Dedifferentiated amniotic fluid mesenchymal stem cell (primary cell): ENCODE data around the gene LAIR2.

ENCODE experiments used
- DNase-seq: peaks from one replicate; pipeline ENCODE4 v3.0.0-alpha.2; 2016; ENCODE audit errors: extremely low spot score

Gene LAIR2

GRCh38 chr19:54502518-54503048 lies at the start of gene LAIR2:
Gene LAIR2, plus strand, starts transcription at chr19:54502831. Its CDS starts 88 bp downstream, at chr19:54502919.
- DNase-seq, result no peak

GRCh38 chr19:54453921-54454780 lies 48.5 kb upstream of the LAIR2 start:
- no peak for DNase-seq

DNA sequence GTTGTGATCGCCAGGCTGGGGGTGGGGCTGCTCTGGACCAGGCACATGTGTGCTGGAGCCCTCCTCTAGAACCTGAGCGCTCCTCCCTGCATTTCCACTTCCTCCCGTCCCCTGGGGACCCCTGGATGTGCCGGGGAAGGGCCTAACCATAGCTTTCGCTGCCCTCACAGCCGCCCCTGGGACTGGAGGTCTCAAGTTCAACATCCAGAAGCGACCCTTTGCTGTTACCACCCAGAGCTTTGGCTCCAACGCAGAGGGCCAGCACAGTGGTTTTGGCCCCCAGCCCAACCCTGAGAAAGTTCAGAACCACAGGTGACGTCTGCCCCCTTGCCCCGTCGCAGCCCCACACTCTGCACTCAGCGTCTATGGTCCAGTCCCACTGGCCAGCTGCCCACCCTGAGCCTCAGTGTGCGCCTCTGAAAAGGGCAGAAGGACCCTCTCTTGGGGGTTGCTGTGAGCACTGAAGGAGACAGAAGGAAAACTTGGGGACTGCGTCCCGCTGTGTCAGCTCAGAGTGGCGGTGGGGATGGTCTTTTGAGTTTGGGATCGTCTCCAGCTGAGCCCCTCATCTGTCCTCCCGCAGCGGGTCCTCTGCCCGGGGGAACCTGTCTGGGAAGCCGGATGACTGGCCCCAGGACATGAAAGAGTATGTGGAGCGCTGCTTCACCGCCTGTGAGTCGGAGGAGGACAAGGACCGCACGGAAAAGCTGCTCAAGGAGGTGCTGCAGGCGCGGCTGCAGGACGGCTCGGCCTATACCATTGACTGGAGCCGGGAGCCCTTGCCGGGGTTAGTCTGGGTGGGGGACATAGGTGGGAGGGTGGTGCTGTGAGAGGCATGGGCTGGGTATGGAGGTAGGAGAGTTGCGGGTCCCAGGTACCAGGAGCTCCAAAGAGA lies 47.6 kb upstream of the LAIR2 start:
- no peak for DNase-seq

DNA sequence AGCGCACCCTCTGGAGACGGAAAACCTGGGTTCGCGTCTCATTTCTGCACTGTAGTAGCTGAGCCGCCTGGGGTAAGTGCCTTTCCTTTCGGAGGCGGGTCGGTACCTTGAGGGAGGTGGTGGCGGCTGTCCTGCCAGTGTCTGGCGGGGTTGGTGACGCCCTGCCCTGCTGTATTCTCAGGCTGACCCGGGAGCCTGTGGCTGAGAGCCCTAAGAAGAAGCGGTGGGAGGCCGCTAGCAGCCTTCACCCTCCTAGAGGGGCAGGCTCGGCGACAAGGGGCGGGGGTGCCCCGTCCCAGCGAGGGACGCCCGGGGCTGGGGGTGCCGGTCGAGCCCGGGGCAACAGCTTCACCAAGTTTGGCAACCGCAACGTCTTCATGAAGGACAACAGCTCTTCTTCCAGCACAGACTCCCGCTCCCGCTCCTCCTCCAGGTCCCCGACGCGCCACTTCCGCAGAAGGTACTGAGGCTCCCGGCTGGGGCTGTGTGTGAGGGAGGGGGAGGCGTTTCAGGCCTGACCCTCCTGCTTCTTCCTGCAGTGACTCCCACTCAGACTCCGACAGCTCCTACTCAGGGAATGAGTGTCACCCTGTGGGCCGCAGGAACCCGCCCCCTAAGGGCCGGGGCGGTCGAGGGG lies 46.7 kb upstream of the LAIR2 start:
- no peak for DNase-seq

DNA sequence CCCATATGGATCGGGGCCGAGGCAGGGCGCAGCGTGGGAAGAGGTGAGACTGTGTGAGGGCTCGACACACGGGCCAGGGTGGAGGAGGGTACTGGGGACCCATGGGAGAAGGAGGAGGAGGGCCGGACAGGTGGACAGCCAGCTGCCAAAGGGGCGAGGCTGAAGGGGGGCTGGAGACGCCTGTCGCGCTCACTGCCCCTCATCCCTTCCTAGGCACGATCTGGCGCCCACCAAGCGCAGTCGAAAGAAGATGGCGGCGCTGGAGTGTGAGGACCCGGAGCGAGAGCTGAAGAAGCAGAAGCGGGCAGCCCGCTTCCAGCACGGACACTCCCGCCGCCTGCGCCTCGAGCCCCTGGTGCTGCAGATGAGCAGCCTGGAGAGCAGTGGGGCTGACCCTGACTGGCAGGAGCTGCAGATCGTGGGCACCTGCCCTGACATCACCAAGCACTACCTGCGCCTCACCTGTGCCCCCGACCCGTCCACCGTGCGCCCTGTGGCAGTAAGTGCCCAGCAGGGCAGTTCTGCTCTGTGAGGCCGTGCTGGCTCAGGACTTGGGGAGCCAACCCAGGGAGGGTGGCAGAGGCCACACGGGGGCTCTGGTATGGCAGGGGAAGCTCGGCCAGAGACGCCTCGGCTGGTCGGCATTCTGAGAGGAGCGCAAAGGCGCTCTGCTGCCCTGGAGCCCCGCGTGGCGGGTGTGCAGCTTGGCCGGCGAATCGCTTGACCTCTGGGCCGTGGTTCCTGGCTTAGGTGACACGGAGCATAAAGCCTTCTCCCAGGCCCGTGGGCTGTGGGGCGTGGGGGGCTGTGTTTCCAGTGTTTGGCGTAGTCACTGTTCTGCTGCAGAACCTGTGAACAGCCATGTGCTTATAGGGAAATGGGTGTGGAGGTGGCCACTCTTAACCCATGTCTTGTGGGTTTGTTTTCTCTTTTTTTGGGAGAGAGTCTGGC lies 45.9 kb upstream of the LAIR2 start:
- no peak for DNase-seq

DNA sequence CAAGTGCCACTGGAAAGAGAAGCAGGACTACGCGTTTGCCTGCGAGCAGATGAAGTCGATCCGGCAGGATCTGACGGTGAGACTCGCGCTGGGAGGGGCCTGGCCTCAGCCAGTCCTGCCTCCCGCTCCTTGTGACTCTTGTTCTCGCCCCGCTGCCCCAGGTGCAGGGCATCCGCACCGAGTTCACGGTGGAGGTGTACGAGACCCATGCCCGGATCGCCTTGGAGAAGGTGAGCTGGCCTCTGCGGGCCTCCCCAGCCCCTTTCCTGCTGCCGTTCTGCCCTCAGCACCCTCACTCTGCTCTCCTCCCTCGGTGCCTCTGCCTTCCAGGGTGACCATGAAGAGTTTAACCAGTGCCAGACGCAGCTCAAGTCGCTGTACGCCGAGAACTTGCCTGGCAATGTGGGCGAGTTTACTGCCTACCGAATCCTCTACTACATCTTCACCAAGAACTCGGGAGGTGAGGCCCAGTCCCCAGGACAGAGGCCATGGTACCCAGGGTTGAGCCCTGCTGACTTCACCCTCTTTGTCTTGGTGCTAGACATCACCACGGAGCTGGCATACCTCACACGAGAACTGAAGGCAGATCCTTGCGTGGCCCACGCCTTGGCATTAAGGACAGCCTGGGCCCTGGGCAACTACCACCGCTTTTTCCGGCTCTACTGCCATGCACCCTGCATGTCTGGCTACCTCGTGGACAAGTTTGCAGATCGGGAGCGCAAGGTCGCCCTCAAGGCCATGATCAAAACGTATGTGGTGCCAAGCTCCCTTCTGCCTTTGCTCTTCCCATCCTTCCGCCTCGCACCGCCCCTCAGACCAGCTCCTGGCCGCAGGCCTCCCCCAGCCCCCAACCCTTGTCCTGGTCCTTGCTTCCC lies 44.6 kb upstream of the LAIR2 start:
- DNase-seq, result no peak

- no peak for DNase-seq
Observed at GRCh38 chr19:54458648-54459281, 43.9 kb upstream of the LAIR2 start.

DNA sequence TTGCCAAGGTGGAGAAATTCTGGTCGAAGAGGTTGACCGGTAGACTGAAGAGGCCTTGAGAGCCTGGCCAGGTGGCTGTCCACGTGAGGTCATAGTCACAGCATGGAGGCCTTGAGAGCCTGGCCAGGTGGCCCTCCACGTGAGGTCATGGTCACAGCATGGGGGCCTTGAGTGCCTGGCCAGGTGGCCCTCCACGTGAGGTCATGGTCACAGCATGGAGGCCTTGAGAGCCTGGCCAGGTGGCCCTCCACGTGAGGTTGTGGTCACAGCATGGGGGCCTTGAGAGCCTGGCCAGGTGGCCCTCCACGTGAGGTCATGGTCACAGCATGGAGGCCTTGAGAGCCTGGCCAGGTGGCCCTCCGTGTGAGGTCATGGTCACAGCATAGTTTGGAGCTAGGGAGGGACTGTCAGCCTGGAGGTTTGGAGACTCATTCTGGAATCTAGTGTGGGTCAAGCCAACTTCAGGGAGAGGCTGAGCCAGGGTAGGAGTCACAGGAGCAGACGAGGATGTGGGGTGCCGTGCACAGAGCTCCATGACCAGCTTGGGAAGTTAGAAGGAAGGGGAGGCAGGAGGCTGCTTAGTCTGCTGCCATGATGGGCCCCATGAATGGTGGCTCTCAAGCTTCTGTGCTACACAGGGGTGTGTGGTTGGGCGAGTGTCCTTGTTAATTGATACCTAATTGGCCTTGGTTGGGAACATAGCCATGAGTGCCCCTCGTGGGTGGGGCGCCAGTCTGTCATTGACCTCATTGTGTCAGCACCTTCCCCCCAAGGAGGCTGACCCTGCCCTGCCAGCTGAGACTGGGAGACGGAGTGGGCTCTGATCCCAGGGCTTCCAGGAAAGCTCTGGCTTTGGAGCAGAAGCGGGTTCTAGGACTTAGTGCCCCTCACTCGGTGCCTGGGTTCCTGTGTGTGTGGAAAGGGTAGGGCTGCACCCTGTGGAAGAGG lies 43.1 kb upstream of the LAIR2 start:
- no peak for DNase-seq

- no peak for DNase-seq
Observed at GRCh38 chr19:54460230-54461005, 42.2 kb upstream of the LAIR2 start.

DNA sequence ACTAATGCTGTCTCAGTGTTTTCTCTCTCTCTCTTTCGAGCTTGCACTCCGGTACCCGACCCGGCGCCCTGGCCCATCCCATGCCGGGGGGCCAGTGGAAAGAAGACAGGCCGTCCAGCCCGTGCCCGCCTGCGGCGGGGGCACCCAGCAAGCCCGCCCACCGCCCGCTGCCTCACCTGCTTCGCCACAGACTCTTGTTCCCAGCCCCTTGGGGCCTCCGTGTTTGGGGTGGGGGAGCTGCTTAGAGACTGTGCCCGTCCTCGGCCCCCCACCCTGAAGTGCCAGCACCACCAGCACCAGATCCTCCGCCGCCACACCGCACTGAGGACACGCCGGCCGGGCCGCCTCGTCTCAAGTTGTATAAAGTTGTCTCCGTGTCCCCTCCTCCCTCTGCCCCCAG lies 41.4 kb upstream of the LAIR2 start:
- DNase-seq, result no peak

DNA sequence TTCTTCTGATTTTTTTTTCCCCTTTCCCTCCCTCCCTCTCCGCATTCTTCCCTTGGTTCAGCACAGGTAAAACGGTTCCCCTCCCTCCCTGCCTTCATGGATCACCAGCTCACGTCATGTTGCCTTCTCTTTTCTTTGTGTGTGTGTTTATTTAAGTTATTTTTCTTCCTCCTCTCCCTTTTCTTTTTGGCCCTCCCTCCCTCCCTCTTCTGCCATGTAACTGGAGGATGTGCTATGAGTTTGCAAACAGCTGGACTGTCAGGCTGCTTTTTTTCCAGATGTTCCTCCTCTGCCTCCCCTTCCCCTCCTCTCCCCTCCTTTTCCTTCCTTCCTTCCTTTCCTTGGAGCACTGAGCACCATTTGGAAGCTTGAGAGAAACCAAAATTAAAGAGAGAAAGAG lies 41.0 kb upstream of the LAIR2 start:
- DNase-seq, result no peak

- no peak for DNase-seq
Observed at GRCh38 chr19:54462047-54462654, 40.5 kb upstream of the LAIR2 start.

GRCh38 chr19:54462655-54463530 lies 39.7 kb upstream of the LAIR2 start:
- peak; percentile 23 for DNase-seq

GRCh38 chr19:54463531-54464043 lies 39.0 kb upstream of the LAIR2 start, which contains the start of gene LENG9:
Gene LENG9, minus strand, starts transcription at chr19:54463778. Its CDS starts 252 bp downstream, at chr19:54463526.
- DNase-seq, result peak; percentile 98

- peak; percentile 26 for DNase-seq
Observed at GRCh38 chr19:54464044-54464629, 38.5 kb upstream of the LAIR2 start.
